MM.1S (cell line): ENCODE data around the gene NXPE1.

Source experiments
- DNase-seq: peaks from one replicate; pipeline ENCODE4 v3.0.0-alpha.2; 2015
- H2AFZ ChIP-seq: fragments of 300-600 bp; sonication (generic); 2 replicates; pipeline ENCODE4 v1.6.0; 2016; ENCODE audit warnings: antibody characterized with exemption, low read length
- H3F3A ChIP-seq: fragments of 300-600 bp; sonication (generic); 2 replicates; pipeline ENCODE4 v1.6.1; 2016; ENCODE audit warnings: mild to moderate bottlenecking, antibody characterized with exemption, low read length, moderate library complexity, mixed read lengths; ENCODE audit not compliant: insufficient read depth
- H3K27ac ChIP-seq: fragments of 300-600 bp; sonication (generic); 2 replicates; pipeline ENCODE4 v1.5.1; 2016; ENCODE audit warnings: mild to moderate bottlenecking, low read length
- H3K27me3 ChIP-seq: fragments of 300-600 bp; sonication (generic); replicated peaks from 2 replicates; pipeline ENCODE4 v1.6.0; 2016; ENCODE audit warnings: low read length; ENCODE audit not compliant: insufficient read depth
- H3K36me3 ChIP-seq: fragments of 300-600 bp; sonication (generic); replicated peaks from 2 replicates; pipeline ENCODE4 v1.6.1; 2016; ENCODE audit warnings: mild to moderate bottlenecking, low read length, mixed read lengths; ENCODE audit not compliant: insufficient read depth
- H3K4me1 ChIP-seq: fragments of 300-600 bp; sonication (generic); 2 replicates; pipeline ENCODE4 v1.6.1; 2016; ENCODE audit warnings: low read length, mixed read lengths
- H3K4me2 ChIP-seq: fragments of 300-600 bp; sonication (generic); 2 replicates; pipeline ENCODE4 v1.6.0; 2016; ENCODE audit warnings: low read depth, low read length
- H3K4me3 ChIP-seq: fragments of 300-600 bp; sonication (generic); 2 replicates; pipeline ENCODE4 v1.5.1; 2016; ENCODE audit warnings: low read length, mixed read lengths
- H3K79me2 ChIP-seq: fragments of 300-600 bp; sonication (generic); 2 replicates; pipeline ENCODE4 v1.6.1; 2016; ENCODE audit warnings: mixed run types, low read length, mixed read lengths
- H3K9ac ChIP-seq: fragments of 300-600 bp; sonication (generic); 2 replicates; pipeline ENCODE4 v1.6.1; 2016; ENCODE audit warnings: low read length, mixed read lengths
- H3K9me2 ChIP-seq: fragments of 300-600 bp; sonication (generic); replicated peaks from 2 replicates; pipeline ENCODE4 v1.6.1; 2016; ENCODE audit warnings: mild to moderate bottlenecking, low read length, mixed read lengths; ENCODE audit not compliant: insufficient read depth
- H3K9me3 ChIP-seq: fragments of 300-600 bp; sonication (generic); replicated peaks from 2 replicates; pipeline ENCODE4 v1.6.1; 2016; ENCODE audit warnings: mild to moderate bottlenecking, low read length, mixed read lengths; ENCODE audit not compliant: insufficient read depth
- H4K20me1 ChIP-seq: fragments of 300-600 bp; sonication (generic); 2 replicates; pipeline ENCODE4 v1.6.1; 2016; ENCODE audit warnings: mild to moderate bottlenecking, low read length, moderate library complexity, mixed read lengths; ENCODE audit not compliant: insufficient read depth
- CTCF ChIP-seq: fragments of 300-600 bp; sonication (generic); IDR thresholded peaks from 2 replicates; pipeline ENCODE4 v1.5.1; 2016; ENCODE audit warnings: antibody characterized with exemption, low read length, mixed read lengths
- EZH2 ChIP-seq: fragments of 300-600 bp; sonication (generic); optimal IDR thresholded peaks from 2 replicates; pipeline ENCODE3; 2017; ENCODE audit warnings: low read depth, mild to moderate bottlenecking, antibody characterized with exemption, low read length, mixed read lengths
- EZH2phosphoT487 ChIP-seq: fragments of 300-600 bp; sonication (generic); IDR thresholded peaks from 2 replicates; pipeline ENCODE4 v1.6.1; 2018; ENCODE audit warnings: antibody characterized with exemption, low read length

Gene NXPE1

GRCh38 chr11:114472661-114473060 is 87.0 kb downstream of the NXPE1 start:
- Histone ChIP-seq H3K27me3 (no peaks in the 10 kb centered on the region), H3K9me2 (no peaks in the 10 kb centered on the region), H2AFZ (no peak overlapping the region), H3K27ac (no peak overlapping the region), H3K36me3 (no peaks in the 10 kb centered on the region), H3K4me2 (no peak overlapping the region), H3F3A (no peaks in the 10 kb centered on the region), H3K4me1 (no peaks in the 10 kb centered on the region), H3K9me3 (no peaks in the 10 kb centered on the region), H3K4me3 (no peak overlapping the region), H3K79me2 (no peaks in the 10 kb centered on the region), H3K9ac (no peak overlapping the region), H4K20me1 (no peaks in the 10 kb centered on the region)
- no peak for DNase-seq
- TF ChIP-seq EZH2phosphoT487 (no peak), CTCF (no peak), EZH2 (no peak)
